SK-N-SH (cell line): Measurements from ENCODE around the gene IL17RE. TPM values are rescaled to one million over a fixed set of nuclear protein-coding genes. Genes with fewer than 3 reads are reported as not detected.

Source experiments
- CTCF ChIA-PET: fragments of 300-600, 350-600 bp; formaldehyde crosslinking; extraction: SDS; loops from one replicate; lab custom pipeline; 2021; lab: Yijun Ruan, JAX
- POLR2A ChIA-PET: fragments of 350-600 bp; sonication (Branson Sonifier 250); formaldehyde crosslinking; extraction: SDS; loops from one replicate; lab custom pipeline; 2020; ENCODE audit warnings: antibody characterized with exemption, inconsistent platforms; lab: Yijun Ruan, JAX
- DNase-seq: peaks from one replicate; pipeline ENCODE4 v3.0.0; 2012
- H2AFZ ChIP-seq: fragments of 200-600 bp; sonication (generic); 2 replicates; pipeline ENCODE4 v1.8.1; 2016; ENCODE audit warnings: antibody characterized with exemption, mild to moderate bottlenecking, low read depth
- H3F3A ChIP-seq: fragments of 200-600 bp; sonication (generic); replicated peaks from 2 replicates; pipeline ENCODE3; 2016; ENCODE audit warnings: antibody characterized with exemption, mild to moderate bottlenecking; ENCODE audit not compliant: insufficient read depth
- H3K27ac ChIP-seq, 2 experiments: fragments of 200-500 bp in 1 of 2; fragments of 200-600 bp in 1 of 2; sonication (Bioruptor generic) in 1 of 2; sonication (generic), shearing (Covaris generic) in 1 of 2; 2 replicates each; pipeline versions ENCODE4 v1.5.1 to v1.6.1; 2014 to 2016; ENCODE audit warnings: low read depth in 2 of 2, inconsistent platforms in 1 of 2, low read length in 1 of 2, mild to moderate bottlenecking in 1 of 2, mixed read lengths in 1 of 2
- H3K27me3 ChIP-seq: fragments of 200-600 bp; sonication (generic), shearing (Covaris generic); 2 replicates; pipeline ENCODE4 v1.6.1; 2016; ENCODE audit warnings: mixed run types; ENCODE audit not compliant: insufficient read depth
- H3K36me3 ChIP-seq, 2 experiments: fragments of 200-500 bp in 1 of 2; fragments of 200-600 bp in 1 of 2; sonication (Bioruptor generic) in 1 of 2; sonication (generic) in 1 of 2; replicated peaks in 1 of 2; 2 replicates each; pipeline versions ENCODE3 to v1.5.1; 2014 to 2016; ENCODE audit warnings: low read length in 1 of 2, mild to moderate bottlenecking in 1 of 2; ENCODE audit not compliant: insufficient read depth in 2 of 2, control insufficient read depth in 1 of 2
- H3K4me1 ChIP-seq, 2 experiments: fragments of 200-500 bp in 1 of 2; fragments of 200-600 bp in 1 of 2; sonication (Bioruptor generic) in 1 of 2; sonication (generic), shearing (Covaris generic) in 1 of 2; 2 replicates each; pipeline versions ENCODE4 v1.5.1 to v1.6.1; 2014 to 2016; ENCODE audit warnings: low read depth in 1 of 2, low read length in 1 of 2, mixed run types in 1 of 2; ENCODE audit not compliant: insufficient read depth in 2 of 2, control insufficient read depth in 1 of 2
- H3K4me2 ChIP-seq: fragments of 200-600 bp; sonication (generic), shearing (Covaris generic); 2 replicates; pipeline ENCODE4 v1.6.1; 2017; ENCODE audit warnings: mixed run types
- H3K4me3 ChIP-seq, 2 experiments: fragments of 200-500 bp in 1 of 2; fragments of 200-600 bp in 1 of 2; sonication (Bioruptor generic) in 1 of 2; sonication (generic), shearing (Covaris generic) in 1 of 2; 2 replicates each; pipeline versions ENCODE4 v1.5.1 to v1.8.1; 2014 to 2016; ENCODE audit warnings: low read depth in 2 of 2, inconsistent platforms in 1 of 2, low read length in 1 of 2, mild to moderate bottlenecking in 1 of 2, mixed read lengths in 1 of 2, moderate library complexity in 1 of 2
- H3K79me2 ChIP-seq: fragments of 200-600 bp; sonication (generic); 2 replicates; pipeline ENCODE4 v1.8.1; 2017; ENCODE audit warnings: mild to moderate bottlenecking; ENCODE audit not compliant: insufficient read depth
- H3K9ac ChIP-seq: fragments of 200-600 bp; sonication (generic); 2 replicates; pipeline ENCODE4 v1.6.1; 2017; ENCODE audit warnings: mixed run types
- H3K9me2 ChIP-seq: fragments of 200-600 bp; sonication (generic); 2 replicates; pipeline ENCODE4 v1.6.1; 2017; ENCODE audit warnings: mixed run types
- H3K9me3 ChIP-seq: fragments of 200-600 bp; sonication (generic); 2 replicates; pipeline ENCODE4 v1.6.1; 2017; ENCODE audit warnings: mixed run types, mild to moderate bottlenecking, moderate library complexity
- H4K20me1 ChIP-seq: fragments of 200-600 bp; sonication (generic); 2 replicates; pipeline ENCODE4 v1.6.1; 2017; ENCODE audit warnings: mild to moderate bottlenecking, mixed run types; ENCODE audit not compliant: insufficient read depth
- CHD2 ChIP-seq: fragments of 150-350 bp; IDR thresholded peaks from 2 replicates; pipeline ENCODE4 v1.6.1; 2018; ENCODE audit warnings: low read length; ENCODE audit not compliant: partially characterized antibody
- ELF1 ChIP-seq: IDR thresholded peaks from 2 replicates; pipeline ENCODE4 v1.4.0; 2012
- EP300 ChIP-seq, 2 experiments: IDR thresholded peaks; 2 replicates each; pipeline versions ENCODE4 v1.4.0 to v1.6.1; 2012; ENCODE audit warnings: borderline replicate concordance in 1 of 2, low read depth in 1 of 2, low read length in 1 of 2
- EZH2phosphoT487 ChIP-seq: fragments of 200-600 bp; sonication (generic); IDR thresholded peaks from 2 replicates; pipeline ENCODE4 v1.6.1; 2017; ENCODE audit warnings: low read depth, mixed run types, mild to moderate bottlenecking, antibody characterized with exemption, moderate library complexity, borderline replicate concordance
- FOSL2 ChIP-seq: IDR thresholded peaks from 2 replicates; pipeline ENCODE4 v1.4.0; 2012; ENCODE audit warnings: low read depth, mild to moderate bottlenecking, moderate library complexity, borderline replicate concordance
- FOXM1 ChIP-seq: IDR thresholded peaks from 2 replicates; pipeline ENCODE4 v1.4.0; 2012; ENCODE audit warnings: low read depth, mild to moderate bottlenecking
- GABPA ChIP-seq: IDR thresholded peaks from 2 replicates; pipeline ENCODE4 v1.4.0; 2012; ENCODE audit warnings: low read depth, mild to moderate bottlenecking
- JUND ChIP-seq: IDR thresholded peaks from 2 replicates; pipeline ENCODE4 v1.4.0; 2012
- MEF2A ChIP-seq: IDR thresholded peaks from 2 replicates; pipeline ENCODE4 v1.4.0; 2012; ENCODE audit warnings: low read depth, borderline replicate concordance
- NFIC ChIP-seq: IDR thresholded peaks from 2 replicates; pipeline ENCODE4 v1.4.0; 2012; ENCODE audit warnings: borderline replicate concordance
- NRF1 ChIP-seq: IDR thresholded peaks from 2 replicates; pipeline ENCODE4 v1.6.1; 2012; ENCODE audit warnings: low read depth, mild to moderate bottlenecking, low read length
- RCOR1 ChIP-seq: fragments of 150-350 bp; IDR thresholded peaks from 2 replicates; pipeline ENCODE4 v1.6.1; 2017; ENCODE audit warnings: antibody characterized with exemption, low read length
- RFX5 ChIP-seq: IDR thresholded peaks from 2 replicates; pipeline ENCODE4 v1.6.1; 2012; ENCODE audit warnings: mild to moderate bottlenecking, improper control_type of control experiment, low read length
- SIN3A ChIP-seq: IDR thresholded peaks from 2 replicates; pipeline ENCODE4 v1.6.1; 2012; ENCODE audit warnings: low read depth, mild to moderate bottlenecking, low read length, moderate library complexity, borderline replicate concordance
- TCF12 ChIP-seq: IDR thresholded peaks from 2 replicates; pipeline ENCODE4 v1.4.0; 2012
- TEAD4 ChIP-seq: IDR thresholded peaks from 2 replicates; pipeline ENCODE4 v1.4.0; 2012; ENCODE audit warnings: mild to moderate bottlenecking, borderline replicate concordance; ENCODE audit not compliant: insufficient read depth
- WGBS: methylation state at CpG from one replicate; pipeline ENCODE4 v1.1.6; 2017; ENCODE audit warnings: low lambda C conversion rate; 5-methylcytosine and 5-hydroxymethylcytosine counted together
- polyA plus RNA-seq, 3 experiments: library from polyadenylated mRNA; depleted of rRNA; stranded (reverse); fragments of >200 nt; gene quantifications; 2 replicates each; pipeline ENCODE4 v1.2.3, GENCODE V29; 2012
- TF ChIP-seq, protein P1 (sequence below): IDR thresholded peaks from 2 replicates; pipeline ENCODE4 v1.4.0; 2012; ENCODE audit warnings: low read depth
- TF ChIP-seq, protein P2 (sequence below): fragments of 200-600 bp; sonication (generic); IDR thresholded peaks from 2 replicates; pipeline ENCODE4 v1.6.1; 2017; ENCODE audit warnings: antibody characterized with exemption, mild to moderate bottlenecking, moderate library complexity
- TF ChIP-seq, protein P3 (sequence below): fragments of 150-350 bp; IDR thresholded peaks from 2 replicates; pipeline ENCODE4 v1.6.1; 2016; ENCODE audit warnings: mild to moderate bottlenecking, low read depth, low read length

The IL17RE gene
- polyA plus RNA-seq, 1 of the 3 experiments (the other 2 are of a cell fraction): 0.95 TPM

DNA sequence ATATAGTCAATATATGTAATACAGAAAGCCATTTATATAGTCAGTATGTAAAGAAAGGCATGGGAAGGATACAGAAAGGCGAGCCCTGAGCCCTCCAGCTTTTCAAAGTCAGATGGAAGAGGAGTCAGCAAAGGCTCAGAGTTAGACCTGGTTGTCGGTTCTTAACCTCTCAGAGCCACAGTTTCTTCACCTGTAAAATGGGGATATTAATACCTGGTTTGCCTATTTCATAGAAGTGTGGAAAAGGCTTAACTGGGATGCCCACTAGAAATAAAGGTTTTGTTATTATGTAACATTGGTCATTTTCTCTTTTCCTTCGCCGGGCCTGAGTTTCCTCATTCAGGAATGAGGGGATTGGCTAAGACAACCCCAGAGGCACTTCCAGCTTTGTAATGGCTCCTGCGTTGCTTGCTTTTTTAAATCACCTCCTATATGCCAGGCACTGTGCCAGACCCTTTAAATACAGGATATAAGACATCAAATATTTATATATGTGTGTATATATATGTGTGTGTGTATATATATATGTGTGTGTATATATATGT is 33.4 kb downstream of the IL17RE start:
- Histone ChIP-seq H2AFZ (no peak overlapping the region), H3K9me3 (no peaks in the 10 kb centered on the region), H3K9ac (no peak overlapping the region), H3K4me3 (no peak overlapping the region), H3K36me3 (peaks cover 9 to 11% of the 10 kb centered on the region in 2 experiments), H3K27me3 (no peaks in the 10 kb centered on the region), H3K79me2 (peaks cover 20% of the 10 kb centered on the region; the same call in 1 of the 2 replicates), H3K4me2 (no peak overlapping the region; the same call in 1 of the 2 replicates), H3K9me2 (no peaks in the 10 kb centered on the region), H4K20me1 (no peaks in the 10 kb centered on the region), H3K4me1 (peaks cover 12 to 19% of the 10 kb centered on the region in 2 experiments), H3F3A (peaks cover 5% of the 10 kb centered on the region), H3K27ac (no peak overlapping the region)
- POLR2A ChIA-PET: interaction anchor here (3.8 kb wide), 1 partner anchor 9 kb away, joined by 58 read pairs; no protein-coding TSS in a partner anchor
- 92% methylated on average over 5 of the region's 5 CpGs for WGBS
- TF ChIP-seq TEAD4: no peak
- TF ChIP-seq GABPA: no peak
- TF ChIP-seq NFIC: no peak
- TF ChIP-seq MEF2A: no peak
- no peak for TF ChIP-seq FOSL2
- TF ChIP-seq JUND: no peak
- no peak for TF ChIP-seq EZH2phosphoT487
- no peak for TF ChIP-seq RCOR1
- no peak for TF ChIP-seq FOXM1
- DNase-seq: no peak
- CTCF ChIA-PET: interaction anchor here (0.8 kb wide), 1 partner anchor 13 kb away, joined by 3 read pairs; no protein-coding TSS in a partner anchor

DNA sequence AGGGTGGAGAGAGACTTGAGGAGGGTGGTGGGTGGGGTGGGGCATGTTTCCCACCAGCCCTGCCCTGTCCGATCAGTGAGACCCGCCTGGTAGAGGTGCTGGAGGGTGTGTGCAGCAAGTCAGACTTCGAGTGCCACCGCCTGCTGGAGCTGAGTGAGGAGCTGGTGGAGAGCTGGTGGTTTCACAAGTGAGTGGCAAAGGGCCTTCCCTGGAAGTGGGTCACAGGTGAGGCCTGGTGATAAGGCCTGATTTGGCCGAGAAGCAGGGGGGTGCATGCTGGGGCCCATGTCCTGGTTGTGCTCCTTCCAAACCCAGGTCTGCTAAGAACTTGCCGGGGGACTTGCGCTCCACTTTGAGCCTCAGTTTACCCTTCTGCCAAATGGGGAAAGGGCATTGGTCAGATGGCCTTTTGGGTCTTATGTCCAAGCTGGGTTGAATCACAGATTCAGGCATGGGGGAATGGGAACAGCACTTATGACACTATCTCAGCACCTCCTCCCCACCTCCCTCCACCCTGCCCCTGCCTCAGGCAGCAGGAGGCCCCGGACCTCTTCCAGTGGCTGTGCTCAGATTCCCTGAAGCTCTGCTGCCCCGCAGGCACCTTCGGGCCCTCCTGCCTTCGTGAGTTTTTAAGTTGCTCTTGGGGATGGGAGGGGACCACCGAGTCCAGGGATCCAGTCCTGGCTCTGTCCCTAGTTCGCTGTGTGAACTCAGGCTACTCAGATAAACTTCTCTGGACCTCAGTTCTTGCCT is 35.0 kb downstream of the IL17RE start:
- 93% methylated on average over 10 of the region's 13 CpGs for WGBS
- ChIA-PET CTCF (interaction anchor here (1.5 to 1.8 kb wide), 2 partner anchors 9 to 10 kb away, joined by 4 to 5 read pairs; no protein-coding TSS in a partner anchor), POLR2A (no interaction called here)
- TF ChIP-seq FOXM1 (no peak), SIN3A (no peak), CHD2 (no peak), RFX5 (no peak), NRF1 (no peak), EP300 (IDR thresholded peaks at IDR 0.05; ENCODE audit: borderline replicate concordance in 1 of 2, low read depth in 1 of 2, low read length in 1 of 2) (no peak), ELF1 (no peak), RCOR1 (no peak), TCF12 (no peak), EZH2phosphoT487 (no peak)
- TF ChIP-seq, protein P1, sequence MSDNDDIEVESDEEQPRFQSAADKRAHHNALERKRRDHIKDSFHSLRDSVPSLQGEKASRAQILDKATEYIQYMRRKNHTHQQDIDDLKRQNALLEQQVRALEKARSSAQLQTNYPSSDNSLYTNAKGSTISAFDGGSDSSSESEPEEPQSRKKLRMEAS: no peak
- TF ChIP-seq, protein P2, sequence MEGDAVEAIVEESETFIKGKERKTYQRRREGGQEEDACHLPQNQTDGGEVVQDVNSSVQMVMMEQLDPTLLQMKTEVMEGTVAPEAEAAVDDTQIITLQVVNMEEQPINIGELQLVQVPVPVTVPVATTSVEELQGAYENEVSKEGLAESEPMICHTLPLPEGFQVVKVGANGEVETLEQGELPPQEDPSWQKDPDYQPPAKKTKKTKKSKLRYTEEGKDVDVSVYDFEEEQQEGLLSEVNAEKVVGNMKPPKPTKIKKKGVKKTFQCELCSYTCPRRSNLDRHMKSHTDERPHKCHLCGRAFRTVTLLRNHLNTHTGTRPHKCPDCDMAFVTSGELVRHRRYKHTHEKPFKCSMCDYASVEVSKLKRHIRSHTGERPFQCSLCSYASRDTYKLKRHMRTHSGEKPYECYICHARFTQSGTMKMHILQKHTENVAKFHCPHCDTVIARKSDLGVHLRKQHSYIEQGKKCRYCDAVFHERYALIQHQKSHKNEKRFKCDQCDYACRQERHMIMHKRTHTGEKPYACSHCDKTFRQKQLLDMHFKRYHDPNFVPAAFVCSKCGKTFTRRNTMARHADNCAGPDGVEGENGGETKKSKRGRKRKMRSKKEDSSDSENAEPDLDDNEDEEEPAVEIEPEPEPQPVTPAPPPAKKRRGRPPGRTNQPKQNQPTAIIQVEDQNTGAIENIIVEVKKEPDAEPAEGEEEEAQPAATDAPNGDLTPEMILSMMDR: no peak
- TF ChIP-seq, protein P3, sequence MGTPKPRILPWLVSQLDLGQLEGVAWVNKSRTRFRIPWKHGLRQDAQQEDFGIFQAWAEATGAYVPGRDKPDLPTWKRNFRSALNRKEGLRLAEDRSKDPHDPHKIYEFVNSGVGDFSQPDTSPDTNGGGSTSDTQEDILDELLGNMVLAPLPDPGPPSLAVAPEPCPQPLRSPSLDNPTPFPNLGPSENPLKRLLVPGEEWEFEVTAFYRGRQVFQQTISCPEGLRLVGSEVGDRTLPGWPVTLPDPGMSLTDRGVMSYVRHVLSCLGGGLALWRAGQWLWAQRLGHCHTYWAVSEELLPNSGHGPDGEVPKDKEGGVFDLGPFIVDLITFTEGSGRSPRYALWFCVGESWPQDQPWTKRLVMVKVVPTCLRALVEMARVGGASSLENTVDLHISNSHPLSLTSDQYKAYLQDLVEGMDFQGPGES: no peak
- H3K4me3 ChIP-seq: no peak overlapping the region
- H4K20me1 ChIP-seq: no peaks in the 10 kb centered on the region
- no peak overlapping the region for H3K9ac ChIP-seq
- DNase-seq: no peak
- H3K9me2 ChIP-seq: no peaks in the 10 kb centered on the region
- no peaks in the 10 kb centered on the region for H3K9me3 ChIP-seq
- peaks cover 12 to 17% of the 10 kb centered on the region in 2 experiments for H3K4me1 ChIP-seq
- peaks cover 9 to 11% of the 10 kb centered on the region in 2 experiments for H3K36me3 ChIP-seq
- no peaks in the 10 kb centered on the region for H3F3A ChIP-seq
- peaks cover 20% of the 10 kb centered on the region; the same call in 1 of the 2 replicates for H3K79me2 ChIP-seq
- no peak overlapping the region for H2AFZ ChIP-seq
- no peak overlapping the region for H3K4me2 ChIP-seq
- H3K27ac ChIP-seq: no peak overlapping the region
- no peaks in the 10 kb centered on the region for H3K27me3 ChIP-seq
